ENCODE data around the gene LAPTM5.
A peak's percentile ranks its signal among the peaks of the same experiment; 100 is the strongest.
"Not testable (repeated sequence)": the region's sequence is repeated elsewhere in the genome, so short reads cannot be mapped to it uniquely, and the experiment has no call there.

LAPTM5 gene

GRCh38 chr1:30757352-30758120, at the start of gene LAPTM5:
LAPTM5 (minus strand) TSS chr1:30757774; CDS start chr1:30757745, 29 bp downstream.
- DNase-seq (ENCODE audit: low spot score), result no peak

GRCh38 chr1:30806381-30807317, 49.1 kb upstream of the LAPTM5 start:
- DNase-seq (ENCODE audit: low spot score), result no peak

- DNase-seq (ENCODE audit: low spot score), result no peak
These were observed 47.9 kb upstream of the LAPTM5 start for GRCh38 chr1:30805304-30806003.

- no peak for DNase-seq (ENCODE audit: low spot score)
These were observed 47.2 kb upstream of the LAPTM5 start for GRCh38 chr1:30804822-30805221.

- no peak for DNase-seq (ENCODE audit: low spot score)
These were observed 46.8 kb upstream of the LAPTM5 start for GRCh38 chr1:30804352-30804751.

GRCh38 chr1:30803562-30803961, 46.0 kb upstream of the LAPTM5 start:
- no peak for DNase-seq (ENCODE audit: low spot score)

GRCh38 chr1:30801771-30802198, 44.2 kb upstream of the LAPTM5 start:
- peak; percentile 81 for DNase-seq (ENCODE audit: low spot score)

- DNase-seq (ENCODE audit: low spot score), result no peak
These were observed 41.6 kb upstream of the LAPTM5 start for GRCh38 chr1:30799233-30799511.

- DNase-seq (ENCODE audit: low spot score), result no peak
These were observed 41.0 kb upstream of the LAPTM5 start for GRCh38 chr1:30798389-30799232.

GRCh38 chr1:30795026-30795425, 37.5 kb upstream of the LAPTM5 start:
- DNase-seq (ENCODE audit: low spot score), result no peak

- no peak for DNase-seq (ENCODE audit: low spot score)
These were observed 36.7 kb upstream of the LAPTM5 start for GRCh38 chr1:30794260-30794659.

- no peak for DNase-seq (ENCODE audit: low spot score)
These were observed 35.6 kb upstream of the LAPTM5 start for GRCh38 chr1:30793209-30793608.

- no peak for DNase-seq (ENCODE audit: low spot score)
These were observed 34.3 kb upstream of the LAPTM5 start for GRCh38 chr1:30791868-30792267.

GRCh38 chr1:30790850-30791778, 33.5 kb upstream of the LAPTM5 start:
- DNase-seq (ENCODE audit: low spot score), result no peak

GRCh38 chr1:30790256-30790525, 32.6 kb upstream of the LAPTM5 start:
- DNase-seq (ENCODE audit: low spot score), result not testable (repeated sequence)

- no peak for DNase-seq (ENCODE audit: low spot score)
These were observed 32.0 kb upstream of the LAPTM5 start for GRCh38 chr1:30789388-30790255.

GRCh38 chr1:30788580-30789387, 31.2 kb upstream of the LAPTM5 start:
- no peak for DNase-seq (ENCODE audit: low spot score)

GRCh38 chr1:30787856-30788495, 30.4 kb upstream of the LAPTM5 start:
- no peak for DNase-seq (ENCODE audit: low spot score)

Data from iPS-NIHi11 (cell line).